A673 (cell line): ENCODE data around the gene CCDC15.
"Not testable (repeated sequence)": the region's sequence is repeated elsewhere in the genome, so short reads cannot be mapped to it uniquely, and the experiment has no call there.

Experiments
- EZH2 ChIP-seq: fragments of 200-600 bp; sonication (generic); IDR thresholded peaks from 2 replicates; pipeline ENCODE4 v1.6.1; 2017; ENCODE audit warnings: borderline replicate concordance, low read depth, mild to moderate bottlenecking, mixed read lengths, antibody characterized with exemption, low read length; ENCODE audit not compliant: poor library complexity, severe bottlenecking
- TF ChIP-seq, protein P1 (sequence below): fragments of 300-800, 200-600 bp; sonication (generic); conservative IDR thresholded peaks from 2 replicates; pipeline ENCODE4 v1.5.1; 2017; ENCODE audit warnings: low read depth, mild to moderate bottlenecking, antibody characterized with exemption, low read length, moderate library complexity, mixed read lengths

GRCh38 chr11:125089481-125089880 is 135.5 kb downstream of the CCDC15 start:
- TF ChIP-seq, protein P1, sequence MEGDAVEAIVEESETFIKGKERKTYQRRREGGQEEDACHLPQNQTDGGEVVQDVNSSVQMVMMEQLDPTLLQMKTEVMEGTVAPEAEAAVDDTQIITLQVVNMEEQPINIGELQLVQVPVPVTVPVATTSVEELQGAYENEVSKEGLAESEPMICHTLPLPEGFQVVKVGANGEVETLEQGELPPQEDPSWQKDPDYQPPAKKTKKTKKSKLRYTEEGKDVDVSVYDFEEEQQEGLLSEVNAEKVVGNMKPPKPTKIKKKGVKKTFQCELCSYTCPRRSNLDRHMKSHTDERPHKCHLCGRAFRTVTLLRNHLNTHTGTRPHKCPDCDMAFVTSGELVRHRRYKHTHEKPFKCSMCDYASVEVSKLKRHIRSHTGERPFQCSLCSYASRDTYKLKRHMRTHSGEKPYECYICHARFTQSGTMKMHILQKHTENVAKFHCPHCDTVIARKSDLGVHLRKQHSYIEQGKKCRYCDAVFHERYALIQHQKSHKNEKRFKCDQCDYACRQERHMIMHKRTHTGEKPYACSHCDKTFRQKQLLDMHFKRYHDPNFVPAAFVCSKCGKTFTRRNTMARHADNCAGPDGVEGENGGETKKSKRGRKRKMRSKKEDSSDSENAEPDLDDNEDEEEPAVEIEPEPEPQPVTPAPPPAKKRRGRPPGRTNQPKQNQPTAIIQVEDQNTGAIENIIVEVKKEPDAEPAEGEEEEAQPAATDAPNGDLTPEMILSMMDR: not testable (repeated sequence)
- TF ChIP-seq EZH2: not testable (repeated sequence)
